ENCODE data around the gene KIF6. TPM values are rescaled to one million over a fixed set of nuclear protein-coding genes. Genes with fewer than 3 reads are reported as not detected.

The KIF6 gene
- total and polyA plus RNA-seq, 2 of the 8 experiments (the other 6 are each of a cell fraction or from before 2014, with no cell fraction given) = 0.53 to 0.65 TPM

DNA sequence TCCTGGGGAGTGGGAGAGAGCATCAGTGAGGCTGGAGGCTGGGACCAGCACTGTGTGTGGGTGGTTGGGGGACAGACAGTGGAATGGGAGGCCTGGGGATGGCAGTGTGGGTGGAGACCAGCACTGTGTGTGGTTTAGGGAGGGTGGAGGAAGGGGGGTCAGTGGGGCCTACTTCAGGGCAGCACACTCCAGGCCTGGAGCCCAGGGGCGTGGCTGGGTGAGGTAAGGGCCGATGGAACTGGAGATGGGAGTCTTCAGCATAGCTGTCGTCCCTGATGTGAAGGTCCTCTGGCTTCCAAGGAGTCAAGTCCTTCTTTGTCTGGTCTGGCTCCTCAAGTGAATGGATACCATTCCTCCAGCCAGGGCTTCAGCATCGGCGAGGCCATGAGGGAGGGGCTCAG is 429.6 kb downstream of the KIF6 start (continued):
- no peak for TF ChIP-seq SIN3A (conservative IDR thresholded peaks at IDR 0.05 in 1 of 2, IDR thresholded peaks at IDR 0.05 in 1 of 2; ENCODE audit: low read depth in 1 of 2, low read length in 2 of 2)
- TF ChIP-seq SIRT6 (IDR thresholded peaks at IDR 0.05; ENCODE audit: low read length) = no peak
- no peak for TF ChIP-seq RBBP5 (IDR thresholded peaks at IDR 0.05; ENCODE audit: borderline replicate concordance, low read depth, low read length)
- no peak for TF ChIP-seq CTBP2 (IDR thresholded peaks at IDR 0.05; ENCODE audit: borderline replicate concordance, insufficient read depth, insufficient read length, low read length)
- TF ChIP-seq, protein P1, sequence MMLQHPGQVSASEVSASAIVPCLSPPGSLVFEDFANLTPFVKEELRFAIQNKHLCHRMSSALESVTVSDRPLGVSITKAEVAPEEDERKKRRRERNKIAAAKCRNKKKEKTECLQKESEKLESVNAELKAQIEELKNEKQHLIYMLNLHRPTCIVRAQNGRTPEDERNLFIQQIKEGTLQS (IDR thresholded peaks at IDR 0.05; ENCODE audit: insufficient read depth, low read depth, low read length) = no peak

Measured in H1 (cell line).